GM19328 (cell line): ENCODE measurements around the gene MLLT1.
"Not testable (repeated sequence)": the region's sequence is repeated elsewhere in the genome, so short reads cannot be mapped to it uniquely, and the experiment has no call there.

Experiments
- ATAC-seq: cut with Tn5 transposase; IDR thresholded peaks from one replicate; pipeline ENCODE4 v1.9.1; 2021; ENCODE audit warnings: mild to moderate bottlenecking, moderate library complexity; ENCODE audit not compliant: unreplicated experiment

MLLT1 gene

GRCh38 chr19:6279931-6280591, at the start of gene MLLT1:
Gene MLLT1, minus strand, starts transcription at chr19:6279975. Its CDS starts 191 bp downstream, at chr19:6279784.
- peak; percentile 92 for ATAC-seq

GRCh38 chr19:6326815-6327214, 47.0 kb upstream of the MLLT1 start:
- ATAC-seq: no peak

- ATAC-seq: no peak
Measured at GRCh38 chr19:6325614-6326013, 45.8 kb upstream of the MLLT1 start.

- ATAC-seq: no peak
Measured at GRCh38 chr19:6324757-6325156, 45.0 kb upstream of the MLLT1 start.

GRCh38 chr19:6322284-6322683, 42.5 kb upstream of the MLLT1 start:
- ATAC-seq: no peak

GRCh38 chr19:6319376-6319775, 39.6 kb upstream of the MLLT1 start:
- no peak for ATAC-seq

GRCh38 chr19:6318772-6319171, 39.0 kb upstream of the MLLT1 start:
- no peak for ATAC-seq

GRCh38 chr19:6315646-6316045, 35.9 kb upstream of the MLLT1 start:
- ATAC-seq: not testable (repeated sequence)

- no peak for ATAC-seq
Measured at GRCh38 chr19:6313398-6313969, 33.7 kb upstream of the MLLT1 start.

- no peak for ATAC-seq
Measured at GRCh38 chr19:6312018-6312417, 32.2 kb upstream of the MLLT1 start.

- ATAC-seq: no peak
Measured at GRCh38 chr19:6298413-6298812, 18.6 kb upstream of the MLLT1 start.

GRCh38 chr19:6297202-6297601, 17.4 kb upstream of the MLLT1 start:
- ATAC-seq: no peak

- no peak for ATAC-seq
Measured at GRCh38 chr19:6292006-6292405, 12.2 kb upstream of the MLLT1 start.

GRCh38 chr19:6288737-6289136, 9.0 kb upstream of the MLLT1 start:
- no peak for ATAC-seq

GRCh38 chr19:6287269-6287885, 7.6 kb upstream of the MLLT1 start:
- no peak for ATAC-seq

- no peak for ATAC-seq
Measured at GRCh38 chr19:6286676-6287075, 6.9 kb upstream of the MLLT1 start.

GRCh38 chr19:6282393-6282792, 2.6 kb upstream of the MLLT1 start:
- not testable (repeated sequence) for ATAC-seq

- ATAC-seq: no peak
Measured at GRCh38 chr19:6279620-6279930, 200 bp downstream of the MLLT1 start.

GRCh38 chr19:6278740-6279619, 795 bp downstream of the MLLT1 start:
- no peak for ATAC-seq

- no peak for ATAC-seq
Measured at GRCh38 chr19:6278051-6278450, 1.7 kb downstream of the MLLT1 start.

GRCh38 chr19:6276447-6276846, 3.3 kb downstream of the MLLT1 start:
- no peak for ATAC-seq
